ENCODE results near the gene HOXA9.

The HOXA9 gene

GRCh38 chr7:27188386-27189294 is 23.3 kb upstream of the HOXA9 start:
- no peak for DNase-seq (ENCODE audit: low read depth in 3 of 3, low spot score in 1 of 3)

GRCh38 chr7:27187475-27188385 is 22.4 kb upstream of the HOXA9 start:
- no peak for DNase-seq (ENCODE audit: low read depth in 3 of 3, low spot score in 1 of 3)

GRCh38 chr7:27186668-27187474 is 21.5 kb upstream of the HOXA9 start:
- DNase-seq (ENCODE audit: low read depth in 3 of 3, low spot score in 1 of 3): no peak

- no peak for DNase-seq (ENCODE audit: low read depth in 3 of 3, low spot score in 1 of 3)
Measured at GRCh38 chr7:27185854-27186667, 20.7 kb upstream of the HOXA9 start.

GRCh38 chr7:27185013-27185853 is 19.9 kb upstream of the HOXA9 start, which contains the start of gene HOXA11:
Gene HOXA11, minus strand, starts transcription at chr7:27185232. Its CDS starts 88 bp downstream, at chr7:27185144.
- DNase-seq (ENCODE audit: low read depth in 3 of 3, low spot score in 1 of 3): no peak

- no peak for DNase-seq (ENCODE audit: low read depth in 3 of 3, low spot score in 1 of 3)
Measured at GRCh38 chr7:27184337-27185012, 19.1 kb upstream of the HOXA9 start.

- no peak for DNase-seq (ENCODE audit: low read depth in 3 of 3, low spot score in 1 of 3)
Measured at GRCh38 chr7:27183682-27184336, 18.5 kb upstream of the HOXA9 start.

GRCh38 chr7:27182861-27183681 is 17.7 kb upstream of the HOXA9 start:
- DNase-seq (ENCODE audit: low read depth in 3 of 3, low spot score in 1 of 3): no peak

- no peak for DNase-seq (ENCODE audit: low read depth in 3 of 3, low spot score in 1 of 3)
Measured at GRCh38 chr7:27182285-27182841, 17.0 kb upstream of the HOXA9 start.

GRCh38 chr7:27181795-27182275 is 16.5 kb upstream of the HOXA9 start:
- no peak for DNase-seq (ENCODE audit: low read depth in 3 of 3, low spot score in 1 of 3)

GRCh38 chr7:27180431-27181420 is 15.4 kb upstream of the HOXA9 start:
- no peak for DNase-seq (ENCODE audit: low read depth in 3 of 3, low spot score in 1 of 3)

- peak in 1 of 3 donors; percentile 55 for DNase-seq (ENCODE audit: low read depth in 3 of 3, low spot score in 1 of 3)
Measured at GRCh38 chr7:27179503-27180430, 14.4 kb upstream of the HOXA9 start.

- no peak for DNase-seq (ENCODE audit: low read depth in 3 of 3, low spot score in 1 of 3)
Measured at GRCh38 chr7:27179030-27179429, 13.7 kb upstream of the HOXA9 start.

GRCh38 chr7:27178366-27178765 is 13.0 kb upstream of the HOXA9 start:
- DNase-seq (ENCODE audit: low read depth in 3 of 3, low spot score in 1 of 3): no peak
